ENCODE measurements around the gene RAB4A. TPM values are rescaled to one million over a fixed set of nuclear protein-coding genes. Genes with fewer than 3 reads are reported as not detected.

The RAB4A gene
- total and polyA plus RNA-seq, 10 of the 15 experiments (the other 5 are each of a cell fraction or from before 2014, with no cell fraction given): 4.0 to 35.8 (median 17.7) TPM

DNA sequence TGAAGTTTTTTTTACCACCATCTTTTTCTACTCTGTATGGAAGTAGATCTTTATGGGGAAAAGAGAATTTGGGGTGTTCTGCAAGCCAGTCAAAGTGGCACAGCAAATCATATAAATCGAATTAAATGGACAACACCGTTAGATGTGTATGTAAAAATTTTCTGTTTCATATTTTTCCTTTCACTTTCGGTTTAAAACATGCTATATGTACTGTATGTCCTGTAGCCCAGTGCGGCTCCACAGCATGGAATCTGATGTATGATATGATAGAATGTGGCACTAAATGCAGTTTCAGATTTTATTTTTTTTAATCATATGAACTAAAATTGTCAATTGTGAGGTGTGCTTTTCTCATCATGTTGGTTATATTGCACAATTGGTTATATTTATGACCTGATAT, 32.9 kb downstream of the RAB4A start:
- H3K79me2 ChIP-seq (ENCODE audit: control insufficient read depth, insufficient read depth, low read length): no peaks in the 10 kb centered on the region
- ChIA-PET POLR2A (no interaction called here), SMC1A (ENCODE audit: uncharacterized antibody, unreplicated experiment) (no interaction called here), RAD21 (ENCODE audit: unreplicated experiment) (no interaction called here), CTCF (no interaction called here)
- H3K9ac ChIP-seq (ENCODE audit: control insufficient read depth, insufficient read depth, low read length): no peak overlapping the region
- H3K9me3 ChIP-seq (replicated peaks; ENCODE audit: control insufficient read depth, insufficient read depth, low read length): no peaks in the 10 kb centered on the region
- H3K27ac ChIP-seq (ENCODE audit: control insufficient read depth, insufficient read depth): no peak overlapping the region
- no peak for DNase-seq (ENCODE audit: low read depth, low spot score)
- no TSS peak for BruUV-seq (replicated peaks)
- no peak for ATAC-seq
- no peak overlapping the region for H3K4me3 ChIP-seq
- in situ Hi-C loops (cut with MboI) (no loop called here), intact Hi-C loops (cut with micrococcal nuclease; ENCODE audit: unreplicated experiment) (no loop called here)
- H2AFZ ChIP-seq (ENCODE audit: control insufficient read depth, low read depth, low read length): no peak overlapping the region
- FAIRE-seq: no peak
- 85% methylated on average over 4 of the region's 4 CpGs for WGBS (ENCODE audit: insufficient coverage, insufficient replicate concordance, low lambda C conversion rate, missing lambda C conversion rate)
- peaks cover 0 to 6% of the 10 kb centered on the region in 2 experiments; a peak in 2 of 4 replicates for H3K36me3 ChIP-seq (ENCODE audit: control insufficient read depth in 2 of 2, insufficient read depth in 2 of 2, low read length in 1 of 2)
- no peak for TF ChIP-seq LARP7 (IDR thresholded peaks at IDR 0.05)
- no peak for TF ChIP-seq CHD2 (IDR thresholded peaks at IDR 0.05; ENCODE audit: borderline replicate concordance, low read depth, low read length)
- no peak for TF ChIP-seq MEF2A (IDR thresholded peaks at IDR 0.05; ENCODE audit: insufficient read depth, low read depth, low read length)
- no peak for TF ChIP-seq MTA3 (IDR thresholded peaks at IDR 0.05; ENCODE audit: borderline replicate concordance, low read length)
- no peak for TF ChIP-seq HDAC2 (IDR thresholded peaks at IDR 0.05)
- TF ChIP-seq ZNF207 (IDR thresholded peaks at IDR 0.05; ENCODE audit: borderline replicate concordance): no peak
- no peak for TF ChIP-seq CEBPB (IDR thresholded peaks at IDR 0.05; ENCODE audit: borderline replicate concordance in 1 of 2, low read depth in 2 of 2, low read length in 2 of 2)
- TF ChIP-seq, protein P1, sequence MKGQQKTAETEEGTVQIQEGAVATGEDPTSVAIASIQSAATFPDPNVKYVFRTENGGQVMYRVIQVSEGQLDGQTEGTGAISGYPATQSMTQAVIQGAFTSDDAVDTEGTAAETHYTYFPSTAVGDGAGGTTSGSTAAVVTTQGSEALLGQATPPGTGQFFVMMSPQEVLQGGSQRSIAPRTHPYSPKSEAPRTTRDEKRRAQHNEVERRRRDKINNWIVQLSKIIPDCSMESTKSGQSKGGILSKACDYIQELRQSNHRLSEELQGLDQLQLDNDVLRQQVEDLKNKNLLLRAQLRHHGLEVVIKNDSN (IDR thresholded peaks at IDR 0.05; ENCODE audit: borderline replicate concordance, extremely low read length, insufficient read depth, low read depth, low read length): no peak
- no peak for TF ChIP-seq ESRRA (IDR thresholded peaks at IDR 0.05; ENCODE audit: low read length)
- no peaks in the 10 kb centered on the region for H3K4me1 ChIP-seq (ENCODE audit: control insufficient read depth, insufficient read depth, low read length)
- no peak overlapping the region for H3K4me2 ChIP-seq (ENCODE audit: control insufficient read depth, insufficient read depth)
- no peaks in the 10 kb centered on the region for H3K27me3 ChIP-seq (replicated peaks in 1 of 2; ENCODE audit: control insufficient read depth in 2 of 2, insufficient read depth in 2 of 2, low read length in 1 of 2)
- H4K20me1 ChIP-seq (ENCODE audit: control insufficient read depth, insufficient read depth): no peaks in the 10 kb centered on the region
